ENCODE results near the gene ACE.

GRCh38 chr17:63525190-63525946 lies 48.5 kb downstream of the ACE start:
- no peak for TF ChIP-seq POLR2A (IDR thresholded peaks at IDR 0.05; ENCODE audit: low read depth, low read length)
- no peak for TF ChIP-seq TAF1 (IDR thresholded peaks at IDR 0.05; ENCODE audit: borderline replicate concordance, low read depth, low read length)
- TF ChIP-seq POLR2AphosphoS5 (IDR thresholded peaks at IDR 0.05; ENCODE audit: low read depth, low read length): no peak
